Tibial artery (tissue), 4 donors: ENCODE results near the gene LENG8.

Experiments
- DNase-seq, 2 donors: peaks; one replicate each; pipeline ENCODE4 v3.0.0-alpha.2; 2019
- H3K27ac ChIP-seq, 2 donors: fragments of 200-600 bp; sonication (generic) in 1 of 2; 1 replicate in 1 of 2; 2 replicates in 1 of 2; pipeline ENCODE4 v1.5.1; 2018 to 2019; ENCODE audit warnings: mild to moderate bottlenecking in 1 of 2
- H3K27me3 ChIP-seq, 2 donors: fragments of 200-600 bp; sonication (generic) in 1 of 2; one replicate each; pipeline versions ENCODE4 v1.5.1 to v1.6.0; 2016 to 2019
- H3K36me3 ChIP-seq, 3 donors: fragments of 200-600 bp; sonication (generic) in 2 of 3; one replicate each; pipeline ENCODE4 v1.5.1; 2016 to 2019; ENCODE audit warnings: mild to moderate bottlenecking in 2 of 3
- H3K4me1 ChIP-seq, 4 donors: fragments of 200-600 bp; sonication (generic) in 2 of 4; 1 replicate in 3 of 4; 2 replicates in 1 of 4; pipeline ENCODE4 v1.5.1; 2016 to 2019
- H3K4me3 ChIP-seq, 2 donors: fragments of 200-600 bp; sonication (generic) in 1 of 2; 1 replicate in 1 of 2; 2 replicates in 1 of 2; pipeline ENCODE4 v1.5.1; 2018 to 2019; ENCODE audit warnings: mild to moderate bottlenecking in 2 of 2
- H3K9me3 ChIP-seq, 3 donors: fragments of 200-600 bp; sonication (generic) in 1 of 3; one replicate each; pipeline ENCODE4 v1.5.1; 2016 to 2019
- CTCF ChIP-seq, 2 experiments: fragments of 200-600 bp in 1 of 2; fragments of 450-650 bp in 1 of 2; IDR thresholded peaks; one replicate each; pipeline ENCODE4 v1.5.1; 2017 to 2019; ENCODE audit warnings: antibody characterized with exemption in 2 of 2, mild to moderate bottlenecking in 1 of 2, moderate library complexity in 1 of 2
- intact Hi-C: fragments of 100-400 bp; cut with DNase I; formaldehyde crosslinking; loops from one replicate; pipeline ENCODE4 v1.15.0; 2023; ENCODE audit warnings: low total_unique reads

Gene LENG8

GRCh38 chr19:54449701-54450069 lies 686 bp downstream of the LENG8 start:
- no peak for TF ChIP-seq CTCF (IDR thresholded peaks at IDR 0.05)
- intact Hi-C loops: no loop called here
- Histone ChIP-seq H3K4me1 (peaks cover 0 to 43% (median 34%) of the 10 kb centered on the region in 4 donors), H3K9me3 (no peaks in the 10 kb centered on the region), H3K4me3 (peak overlapping the region; percentile 88 to 89), H3K36me3 (peaks cover 43 to 53% (median 47%) of the 10 kb centered on the region in 3 donors), H3K27me3 (no peaks in the 10 kb centered on the region), H3K27ac (peak overlapping the region; percentile 96 to 98)
- DNase-seq: no peak

- Histone ChIP-seq H3K9me3 (no peaks in the 10 kb centered on the region), H3K4me3 (no peak overlapping the region), H3K27me3 (no peaks in the 10 kb centered on the region), H3K4me1 (peaks cover 0 to 46% (median 34%) of the 10 kb centered on the region in 4 donors), H3K36me3 (peaks cover 54 to 58% (median 56%) of the 10 kb centered on the region in 3 donors), H3K27ac (peak overlapping the region in 1 of 2 donors; percentile 8)
- TF ChIP-seq CTCF (IDR thresholded peaks at IDR 0.05): no peak
- no peak for DNase-seq
- intact Hi-C loops: no loop called here
These were observed 2.4 kb downstream of the LENG8 start for GRCh38 chr19:54451331-54451871.

GRCh38 chr19:54451997-54452396 lies 3.0 kb downstream of the LENG8 start:
- H3K4me1 ChIP-seq: peaks cover 0 to 44% (median 31%) of the 10 kb centered on the region in 4 donors
- intact Hi-C loops: no loop called here
- H3K36me3 ChIP-seq: peaks cover 60 to 64% (median 62%) of the 10 kb centered on the region in 3 donors
- no peaks in the 10 kb centered on the region for H3K27me3 ChIP-seq
- no peak overlapping the region for H3K27ac ChIP-seq
- no peak overlapping the region for H3K4me3 ChIP-seq
- H3K9me3 ChIP-seq: no peaks in the 10 kb centered on the region
- peak in 1 of 2 donors; percentile 19 for DNase-seq
- no peak for TF ChIP-seq CTCF (IDR thresholded peaks at IDR 0.05)

GRCh38 chr19:54452626-54453025 lies 3.6 kb downstream of the LENG8 start:
- H3K9me3 ChIP-seq: no peaks in the 10 kb centered on the region
- no peak for DNase-seq
- TF ChIP-seq CTCF (IDR thresholded peaks at IDR 0.05): no peak
- no peak overlapping the region for H3K27ac ChIP-seq
- peaks cover 66 to 70% (median 68%) of the 10 kb centered on the region in 3 donors for H3K36me3 ChIP-seq
- H3K4me3 ChIP-seq: no peak overlapping the region
- H3K27me3 ChIP-seq: no peaks in the 10 kb centered on the region
- H3K4me1 ChIP-seq: peaks cover 0 to 37% (median 26%) of the 10 kb centered on the region in 4 donors
- intact Hi-C loops: no loop called here

GRCh38 chr19:54453921-54454780 lies 5.2 kb downstream of the LENG8 start:
- H3K9me3 ChIP-seq: no peaks in the 10 kb centered on the region
- intact Hi-C loops: no loop called here
- peaks cover 82 to 85% (median 84%) of the 10 kb centered on the region in 3 donors for H3K36me3 ChIP-seq
- H3K27ac ChIP-seq: no peak overlapping the region
- TF ChIP-seq CTCF (IDR thresholded peaks at IDR 0.05): no peak
- H3K4me3 ChIP-seq: no peak overlapping the region
- H3K4me1 ChIP-seq: peaks cover 0 to 48% (median 24%) of the 10 kb centered on the region in 4 donors
- no peaks in the 10 kb centered on the region for H3K27me3 ChIP-seq
- DNase-seq: no peak
